ENCODE results near the gene EPB41L4A. TPM values are rescaled to one million over a fixed set of nuclear protein-coding genes. Genes with fewer than 3 reads are reported as not detected.

The EPB41L4A gene
- total and polyA plus RNA-seq, 2 donors (not counting 3 experiments of a cell fraction or from before 2014, with no cell fraction given): 6.0 to 17.9 TPM

DNA sequence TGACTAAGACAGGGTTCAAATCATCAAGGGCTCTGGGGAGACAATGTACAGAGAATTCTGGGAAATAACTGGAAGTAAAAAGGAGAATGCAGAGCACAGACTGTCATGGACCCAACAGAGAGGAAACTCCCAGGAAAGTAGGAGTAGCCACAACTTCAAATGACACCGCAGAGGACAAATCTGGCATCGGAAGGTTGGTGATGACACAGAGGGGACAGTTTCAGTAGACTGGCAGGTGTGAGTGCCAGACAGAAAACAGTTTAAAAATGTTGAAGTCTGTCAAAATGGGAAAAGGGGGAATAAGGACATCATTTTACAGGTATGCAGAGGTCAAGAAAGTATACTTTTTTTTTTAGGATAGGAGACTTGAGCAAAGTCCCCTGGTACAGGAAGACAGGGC is 70.2 kb downstream of the EPB41L4A start:
- H3K9ac ChIP-seq (replicated peaks; ENCODE audit: extremely low read depth, insufficient read depth, low read length): no peak overlapping the region
- no peak overlapping the region for H3K4me3 ChIP-seq (replicated peaks in 1 of 3; ENCODE audit: insufficient read depth in 1 of 3, low read depth in 1 of 3, low read length in 3 of 3)
- no peaks in the 10 kb centered on the region for H3K79me2 ChIP-seq (ENCODE audit: control insufficient read depth, insufficient read depth, low read length)
- H3K4me2 ChIP-seq (ENCODE audit: insufficient read depth, low read length): no peak overlapping the region
- no peaks in the 10 kb centered on the region for H3K27me3 ChIP-seq (ENCODE audit: control insufficient read depth in 2 of 2, insufficient read depth in 2 of 2, low read length in 2 of 2)
- H3K9me3 ChIP-seq (replicated peaks; ENCODE audit: control insufficient read depth, insufficient read depth, low read length): no peaks in the 10 kb centered on the region
- no peaks in the 10 kb centered on the region for H4K20me1 ChIP-seq (replicated peaks; ENCODE audit: control insufficient read depth, extremely low read depth, insufficient read depth, low read length)
- H3K36me3 ChIP-seq (ENCODE audit: control insufficient read depth in 2 of 2, extremely low read depth in 1 of 2, insufficient read depth in 2 of 2, low read length in 2 of 2): no peaks in the 10 kb centered on the region
- no peak overlapping the region for H2AFZ ChIP-seq (ENCODE audit: low read depth, low read length)
- H3K27ac ChIP-seq (ENCODE audit: insufficient read depth, low read depth, low read length): no peak overlapping the region
- POLR2A ChIA-PET: no interaction called here
- TF ChIP-seq GATA2 (IDR thresholded peaks at IDR 0.05; ENCODE audit: insufficient read depth, insufficient read length, low read depth, low read length): no peak
- TF ChIP-seq, protein P1, sequence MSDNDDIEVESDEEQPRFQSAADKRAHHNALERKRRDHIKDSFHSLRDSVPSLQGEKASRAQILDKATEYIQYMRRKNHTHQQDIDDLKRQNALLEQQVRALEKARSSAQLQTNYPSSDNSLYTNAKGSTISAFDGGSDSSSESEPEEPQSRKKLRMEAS (IDR thresholded peaks at IDR 0.05; ENCODE audit: insufficient read depth, insufficient read length): no peak
- no peak for TF ChIP-seq EZH2 (IDR thresholded peaks at IDR 0.05; ENCODE audit: borderline replicate concordance, low read depth, low read length, severe bottlenecking)
- TF ChIP-seq FOS (IDR thresholded peaks at IDR 0.05; ENCODE audit: borderline replicate concordance, insufficient read depth, low read length): no peak
- no peak for TF ChIP-seq POLR2AphosphoS5 (IDR thresholded peaks at IDR 0.05; ENCODE audit: insufficient read depth, low read depth, low read length)
- TF ChIP-seq POLR2A (IDR thresholded peaks at IDR 0.05; ENCODE audit: low read depth, low read length): no peak
- TF ChIP-seq JUN (IDR thresholded peaks at IDR 0.05; ENCODE audit: borderline replicate concordance, insufficient read depth, insufficient read length, low read depth): no peak
- TF ChIP-seq MYC (IDR thresholded peaks at IDR 0.05; ENCODE audit: low read depth, low read length): no peak
- TF ChIP-seq, protein P2, sequence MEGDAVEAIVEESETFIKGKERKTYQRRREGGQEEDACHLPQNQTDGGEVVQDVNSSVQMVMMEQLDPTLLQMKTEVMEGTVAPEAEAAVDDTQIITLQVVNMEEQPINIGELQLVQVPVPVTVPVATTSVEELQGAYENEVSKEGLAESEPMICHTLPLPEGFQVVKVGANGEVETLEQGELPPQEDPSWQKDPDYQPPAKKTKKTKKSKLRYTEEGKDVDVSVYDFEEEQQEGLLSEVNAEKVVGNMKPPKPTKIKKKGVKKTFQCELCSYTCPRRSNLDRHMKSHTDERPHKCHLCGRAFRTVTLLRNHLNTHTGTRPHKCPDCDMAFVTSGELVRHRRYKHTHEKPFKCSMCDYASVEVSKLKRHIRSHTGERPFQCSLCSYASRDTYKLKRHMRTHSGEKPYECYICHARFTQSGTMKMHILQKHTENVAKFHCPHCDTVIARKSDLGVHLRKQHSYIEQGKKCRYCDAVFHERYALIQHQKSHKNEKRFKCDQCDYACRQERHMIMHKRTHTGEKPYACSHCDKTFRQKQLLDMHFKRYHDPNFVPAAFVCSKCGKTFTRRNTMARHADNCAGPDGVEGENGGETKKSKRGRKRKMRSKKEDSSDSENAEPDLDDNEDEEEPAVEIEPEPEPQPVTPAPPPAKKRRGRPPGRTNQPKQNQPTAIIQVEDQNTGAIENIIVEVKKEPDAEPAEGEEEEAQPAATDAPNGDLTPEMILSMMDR (IDR thresholded peaks at IDR 0.05; ENCODE audit: extremely low read depth in 1 of 2, insufficient read depth in 1 of 2, low read depth in 1 of 2, low read length in 2 of 2): no peak
- peaks cover 3% of the 10 kb centered on the region for H3K4me1 ChIP-seq (ENCODE audit: control insufficient read depth, extremely low read depth, insufficient read depth, low read length)
- FAIRE-seq: no peak
- no peaks in the 10 kb centered on the region for H3K9me1 ChIP-seq (replicated peaks; ENCODE audit: control insufficient read depth, extremely low read depth, insufficient read depth, low read length)
- DNase-seq (ENCODE audit: low read depth, low spot score): no peak
- no TSS peak for BruUV-seq (replicated peaks)
- dilution Hi-C loops (cut with MboI; ENCODE audit: extremely low pct_ligation_motif_present, low sequenced_read_pairs) (no loop called here), intact Hi-C loops (cut with micrococcal nuclease) (no loop called here)
- CTCF ChIA-PET: no interaction called here
